HS-27A (cell line): ENCODE results near the gene NTRK2.

ENCODE experiments used
- DNase-seq: peaks from one replicate; pipeline ENCODE4 v3.0.0-alpha.2; 2012; ENCODE audit warnings: low read depth, missing footprints

The NTRK2 gene

GRCh38 chr9:84780385-84780784 lies 110.9 kb downstream of the NTRK2 start:
- no peak for DNase-seq

GRCh38 chr9:84781458-84781857 lies 111.9 kb downstream of the NTRK2 start:
- DNase-seq: no peak

- DNase-seq: no peak
Observed at GRCh38 chr9:84781931-84782866, 112.7 kb downstream of the NTRK2 start.

- DNase-seq: no peak
Observed at GRCh38 chr9:84785792-84786547, 116.4 kb downstream of the NTRK2 start.

- DNase-seq: no peak
Observed at GRCh38 chr9:84788803-84789462, 119.4 kb downstream of the NTRK2 start.

GRCh38 chr9:84789463-84789830 lies 119.9 kb downstream of the NTRK2 start:
- DNase-seq: no peak

GRCh38 chr9:84791643-84792042 lies 122.1 kb downstream of the NTRK2 start:
- DNase-seq: no peak

- DNase-seq: no peak
Observed at GRCh38 chr9:84793251-84793650, 123.7 kb downstream of the NTRK2 start.

GRCh38 chr9:84794981-84795637 lies 125.6 kb downstream of the NTRK2 start:
- DNase-seq: no peak

- no peak for DNase-seq
Observed at GRCh38 chr9:84796404-84796803, 126.9 kb downstream of the NTRK2 start.

GRCh38 chr9:84799251-84799650 lies 129.7 kb downstream of the NTRK2 start:
- DNase-seq: no peak

- no peak for DNase-seq
Observed at GRCh38 chr9:84804951-84805694, 135.6 kb downstream of the NTRK2 start.

- no peak for DNase-seq
Observed at GRCh38 chr9:84807431-84807830, 137.9 kb downstream of the NTRK2 start.

- DNase-seq: no peak
Observed at GRCh38 chr9:84807870-84808390, 138.4 kb downstream of the NTRK2 start.

GRCh38 chr9:84808416-84808815 lies 138.9 kb downstream of the NTRK2 start:
- DNase-seq: no peak

GRCh38 chr9:84811072-84811750 lies 141.7 kb downstream of the NTRK2 start:
- no peak for DNase-seq

- DNase-seq: no peak
Observed at GRCh38 chr9:84811751-84812074, 142.2 kb downstream of the NTRK2 start.

- DNase-seq: no peak
Observed at GRCh38 chr9:84812355-84812754, 142.8 kb downstream of the NTRK2 start.

- DNase-seq: no peak
Observed at GRCh38 chr9:84812847-84813246, 143.3 kb downstream of the NTRK2 start.

- no peak for DNase-seq
Observed at GRCh38 chr9:84815554-84815953, 146.0 kb downstream of the NTRK2 start.

- DNase-seq: no peak
Observed at GRCh38 chr9:84817038-84817437, 147.5 kb downstream of the NTRK2 start.
